GM11168 (cell line): ENCODE results near the gene C1orf35.
"Not testable (repeated sequence)": the region's sequence is repeated elsewhere in the genome, so short reads cannot be mapped to it uniquely, and the experiment has no call there.

Source experiments
- in situ Hi-C: fragments of 300-500 bp; cut with MboI; formaldehyde crosslinking; loops from one replicate; pipeline ENCODE4 v1.12.0; 2022; ENCODE audit warnings: low sequenced_read_pairs; ENCODE audit not compliant: unreplicated experiment

The C1orf35 gene

DNA sequence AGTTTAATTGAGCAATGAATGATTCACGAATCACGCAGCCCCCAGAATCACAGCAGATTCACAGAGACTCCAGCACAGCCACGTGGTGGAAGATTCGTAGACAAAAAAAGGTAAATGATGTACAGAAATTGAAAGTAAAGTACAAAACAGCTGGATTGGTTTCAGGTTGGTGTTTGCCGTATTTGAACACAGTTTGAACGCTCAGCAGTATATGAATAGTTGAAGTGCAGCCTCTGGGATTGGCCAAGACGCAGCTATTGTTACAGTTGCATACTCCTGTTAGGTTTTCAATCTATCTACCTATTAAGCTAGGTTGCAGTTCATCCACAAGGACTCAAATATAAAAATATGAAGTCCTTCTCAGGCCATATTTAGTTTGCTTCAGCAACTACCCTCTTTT lies 9.0 kb upstream of the C1orf35 start:
- in situ Hi-C loops: no loop called here

DNA sequence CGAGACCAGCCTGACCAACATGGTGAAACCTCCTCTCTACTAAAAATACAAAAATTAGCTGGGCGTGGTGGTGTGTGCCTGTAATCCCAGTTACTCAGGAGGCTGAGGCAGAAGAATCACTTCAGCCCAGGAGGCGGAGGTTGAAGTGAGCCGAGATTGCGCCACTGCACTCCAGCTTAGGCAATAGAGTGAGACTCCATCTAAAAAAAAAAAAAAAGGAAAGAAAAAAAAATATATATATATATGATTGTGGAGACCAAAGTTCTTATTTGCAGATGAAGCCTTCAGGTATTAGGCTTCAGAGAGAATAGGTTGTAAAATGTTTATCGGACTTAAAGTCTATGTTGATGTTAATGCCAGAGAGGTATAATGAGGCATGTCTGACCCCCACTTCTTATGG lies 8.2 kb upstream of the C1orf35 start:
- in situ Hi-C loops: not testable (repeated sequence)

DNA sequence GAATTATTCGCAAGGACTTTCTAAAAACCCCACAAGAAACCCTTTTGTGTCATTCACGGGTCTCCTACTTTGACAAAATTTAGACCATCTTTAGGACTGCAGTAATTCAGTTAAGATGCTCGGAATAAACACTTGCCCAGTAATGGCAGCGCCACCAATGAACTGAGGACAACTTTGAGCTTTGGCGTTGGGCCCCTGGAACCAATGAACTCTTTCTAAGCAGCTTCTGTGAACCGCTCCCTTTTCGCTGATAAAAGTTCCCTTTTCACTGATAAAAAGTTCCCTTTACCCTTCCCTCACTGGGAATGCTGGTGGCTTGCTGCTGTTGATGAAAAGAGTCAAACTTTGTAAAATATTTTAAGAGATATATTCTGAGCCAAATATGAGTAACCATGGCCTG lies 7.4 kb upstream of the C1orf35 start:
- in situ Hi-C loops: no loop called here

GRCh38 chr1:228109962-228110488 lies 6.9 kb upstream of the C1orf35 start:
- in situ Hi-C loops: no loop called here

GRCh38 chr1:228109073-228109961 lies 6.2 kb upstream of the C1orf35 start, which contains the start of gene MRPL55:
MRPL55 (minus strand) TSS chr1:228109299; CDS start chr1:228108260, 1,039 bp downstream.
- in situ Hi-C loops: no loop called here

DNA sequence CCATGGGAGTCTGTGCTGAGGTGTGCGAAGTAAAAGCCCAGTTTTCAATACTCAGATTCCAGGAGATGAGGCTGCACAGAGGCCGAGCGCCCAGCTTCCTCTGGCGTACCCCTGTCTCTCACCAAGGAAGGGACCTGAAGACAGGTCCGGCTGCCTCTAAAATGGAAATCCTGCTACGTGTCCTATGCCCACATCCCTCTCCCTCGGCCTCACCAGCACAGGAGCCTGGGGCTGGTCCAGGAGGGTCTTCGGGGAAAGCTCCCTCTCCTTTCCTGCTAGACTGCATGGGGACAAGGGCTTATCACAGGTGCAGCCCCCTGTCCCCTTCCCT lies 5.6 kb upstream of the C1orf35 start:
- in situ Hi-C loops: no loop called here

GRCh38 chr1:228108055-228108690 lies 5.0 kb upstream of the C1orf35 start:
- in situ Hi-C loops: no loop called here

DNA sequence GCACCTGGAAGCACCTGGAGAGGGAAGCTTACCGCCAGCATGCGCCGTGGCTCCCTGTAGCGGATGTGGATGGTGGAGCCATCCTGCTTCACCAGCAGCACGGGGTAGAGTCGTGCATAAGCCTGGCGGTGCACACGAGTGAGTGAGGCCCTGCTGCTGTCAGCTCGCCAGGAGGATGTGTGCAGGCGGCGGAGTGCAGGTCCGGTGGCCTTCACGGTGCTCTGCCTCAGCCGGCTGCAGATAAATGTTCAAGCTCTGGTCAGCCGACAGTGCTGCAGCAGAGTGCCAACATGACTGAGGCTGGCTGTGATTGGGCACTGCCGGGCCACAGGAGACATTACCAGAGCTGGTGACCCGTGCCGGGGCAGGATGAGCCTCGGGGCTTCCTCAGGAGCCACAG lies 4.5 kb upstream of the C1orf35 start:
- in situ Hi-C loops: no loop called here

DNA sequence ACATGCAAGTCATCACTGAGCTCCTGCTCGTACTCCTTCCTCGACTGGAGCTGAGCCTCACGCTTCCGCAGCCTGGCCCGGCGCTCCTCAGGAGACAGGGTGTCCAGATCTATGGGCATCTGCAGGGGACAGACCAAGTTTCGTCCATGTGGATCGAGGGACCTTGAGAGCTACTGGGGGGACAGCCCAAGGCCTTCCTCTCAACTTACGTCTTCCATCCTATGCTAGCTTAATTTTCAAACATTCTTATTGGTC lies 3.6 kb upstream of the C1orf35 start:
- in situ Hi-C loops: no loop called here

DNA sequence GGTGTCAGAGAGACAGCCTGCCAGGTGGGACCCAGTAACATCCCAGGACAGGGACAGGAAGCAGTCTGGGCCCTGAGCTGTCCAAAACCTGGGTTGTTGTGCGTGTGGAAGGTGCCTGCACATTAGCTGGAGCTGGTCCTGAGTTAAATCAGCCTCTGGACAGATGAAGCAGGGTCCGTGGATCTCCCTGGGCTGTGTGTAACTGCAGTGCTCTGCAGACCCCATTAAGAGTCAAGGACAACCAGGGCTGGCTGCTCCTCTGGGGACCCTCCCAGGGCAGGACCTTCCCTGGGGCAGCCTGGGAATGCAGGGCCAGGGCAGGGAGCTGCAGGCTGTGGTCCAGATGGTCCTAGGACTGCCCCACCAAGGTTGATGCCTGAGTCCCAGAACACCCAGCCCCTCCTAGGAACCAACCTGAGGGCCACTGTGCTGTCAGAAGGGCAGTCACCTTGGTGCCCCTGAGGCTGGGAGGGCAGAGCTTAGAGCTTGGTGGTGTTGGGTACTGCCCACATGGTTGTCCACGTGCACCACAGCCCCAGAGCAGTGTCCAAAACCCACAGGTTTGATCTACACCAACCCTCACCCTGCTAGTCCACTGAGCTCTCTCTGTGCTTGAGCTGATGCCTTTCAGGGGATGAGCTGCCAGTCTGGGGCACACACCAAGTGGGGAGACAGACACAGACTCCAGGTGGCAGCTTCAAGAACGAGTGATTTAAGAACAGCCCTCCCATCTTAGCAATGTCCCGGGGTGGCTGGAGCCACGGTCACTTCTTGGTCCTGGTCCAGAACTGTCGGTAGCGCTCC lies 3.1 kb upstream of the C1orf35 start:
- in situ Hi-C loops: no loop called here

- in situ Hi-C loops: no loop called here
Observed at GRCh38 chr1:228105270-228105995, 2.3 kb upstream of the C1orf35 start.

GRCh38 chr1:228104526-228105269 lies 1.6 kb upstream of the C1orf35 start:
- in situ Hi-C loops: no loop called here

- in situ Hi-C loops: no loop called here
Observed at GRCh38 chr1:228101994-228102790, 933 bp downstream of the C1orf35 start.

GRCh38 chr1:228101614-228101993 lies 1.5 kb downstream of the C1orf35 start:
- in situ Hi-C loops: no loop called here

- in situ Hi-C loops: no loop called here
Observed at GRCh38 chr1:228100822-228101613, 2.1 kb downstream of the C1orf35 start.

DNA sequence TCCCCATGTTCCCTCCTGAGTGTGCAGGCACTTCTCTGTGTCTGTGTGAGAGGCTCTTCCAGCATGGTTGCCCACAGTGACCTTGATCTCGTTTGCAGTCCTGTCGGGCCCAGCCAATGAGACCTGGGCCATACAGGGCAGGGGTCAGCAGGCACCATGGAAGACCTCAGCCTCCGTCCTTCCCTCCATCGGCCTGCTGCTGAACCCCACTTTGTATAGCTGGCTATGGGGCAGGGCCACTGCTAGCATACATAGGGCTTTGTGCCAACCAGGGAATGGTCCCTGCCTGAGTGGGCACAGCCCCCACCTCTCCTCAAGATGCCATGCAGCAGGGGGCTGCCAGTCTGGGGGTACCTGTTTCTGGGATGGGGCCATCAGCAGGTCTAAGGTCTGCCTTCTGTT lies 3.8 kb downstream of the C1orf35 start:
- in situ Hi-C loops: no loop called here

DNA sequence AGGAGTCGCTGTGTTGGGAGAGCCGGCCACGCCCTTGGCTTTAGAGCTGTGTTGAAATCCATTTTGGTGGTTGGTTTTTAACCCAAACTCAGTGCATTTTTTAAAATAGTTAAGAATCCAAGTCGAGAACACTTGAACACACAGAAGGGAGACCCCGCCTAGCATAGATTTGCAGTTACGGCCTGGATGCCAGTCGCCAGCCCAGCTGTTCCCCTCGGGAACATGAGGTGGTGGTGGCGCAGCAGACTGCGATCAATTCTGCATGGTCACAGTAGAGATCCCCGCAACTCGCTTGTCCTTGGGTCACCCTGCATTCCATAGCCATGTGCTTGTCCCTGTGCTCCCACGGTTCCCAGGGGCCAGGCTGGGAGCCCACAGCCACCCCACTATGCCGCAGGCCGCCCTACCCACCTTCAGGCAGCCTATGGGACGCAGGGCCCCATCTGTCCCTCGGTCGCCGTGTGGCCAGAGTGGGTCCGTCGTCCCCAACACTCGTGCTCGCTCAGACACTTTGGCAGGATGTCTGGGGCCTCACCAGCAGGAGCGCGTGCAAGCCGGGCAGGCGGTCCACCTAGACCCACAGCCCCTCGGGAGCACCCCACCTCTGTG lies 4.7 kb downstream of the C1orf35 start:
- in situ Hi-C loops: no loop called here
